NCI-H2081 (cell line): ENCODE measurements around the gene ARSB.

Experiments
- DNase-seq, 2 experiments: peaks; one replicate each; lab custom pipeline; 2025; lab: John Stamatoyannopoulos, UW

ARSB gene

GRCh38 chr5:78805474-78806124 is 179.5 kb downstream of the ARSB start:
- DNase-seq = no peak

DNA sequence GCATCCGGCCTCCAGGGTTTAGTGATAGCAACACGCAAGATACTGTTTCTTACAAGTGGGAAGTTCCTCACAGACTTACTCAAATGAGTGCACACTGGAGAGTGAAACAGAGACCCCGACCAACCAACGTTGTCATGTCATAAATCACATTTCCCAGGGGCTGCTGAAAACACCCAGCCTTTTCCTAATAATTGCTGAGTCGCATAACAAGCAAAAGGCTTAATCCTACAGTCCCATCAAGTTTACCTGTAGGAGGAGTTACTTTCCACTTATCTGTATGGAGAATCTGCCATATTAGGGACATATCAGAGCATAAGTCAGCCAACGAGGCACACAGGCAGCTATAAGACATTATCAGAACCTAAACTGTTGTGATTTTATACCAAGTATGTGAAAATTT is 180.1 kb downstream of the ARSB start:
- DNase-seq = no peak

DNA sequence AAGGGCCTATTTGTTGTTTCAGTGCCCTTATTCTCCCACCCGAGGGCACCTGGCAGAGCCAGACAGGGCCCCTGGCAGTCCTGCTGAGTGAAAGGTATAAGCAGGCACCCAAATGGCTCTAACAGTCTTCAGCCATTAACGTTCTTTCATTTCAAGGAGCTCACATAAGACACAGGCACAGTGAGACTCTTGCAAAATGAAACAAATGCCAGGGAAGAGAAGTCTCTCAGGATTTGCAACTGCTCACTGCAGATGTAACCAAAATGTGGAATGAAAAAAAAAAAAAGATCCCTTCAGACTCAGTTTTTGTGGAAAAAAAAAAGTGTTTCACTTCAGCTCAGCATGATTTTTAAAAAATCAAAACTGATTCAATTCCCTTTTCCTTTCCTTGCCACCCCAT is 181.2 kb downstream of the ARSB start:
- no peak for DNase-seq

DNA sequence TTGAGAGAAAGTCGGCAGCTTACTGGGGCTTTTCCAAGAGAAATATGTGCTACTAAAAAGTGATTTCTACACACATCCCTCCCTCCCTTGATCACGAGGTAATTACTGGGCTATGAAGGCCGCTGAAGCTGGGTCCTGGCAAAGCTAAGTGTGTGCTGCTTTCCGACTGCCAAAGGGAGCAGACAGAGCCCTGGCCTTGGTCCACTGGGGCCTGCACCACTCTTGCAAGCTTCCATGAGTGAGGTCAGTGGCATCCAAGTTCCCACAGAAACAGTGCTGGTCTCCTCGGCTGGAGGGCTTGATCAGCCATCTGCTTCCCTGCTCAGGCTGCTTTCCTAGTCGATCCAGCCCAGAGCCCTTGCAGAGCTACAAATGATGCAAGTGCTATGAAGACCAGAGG is 181.8 kb downstream of the ARSB start:
- no peak for DNase-seq

GRCh38 chr5:78801413-78801812 is 183.7 kb downstream of the ARSB start:
- no peak for DNase-seq

GRCh38 chr5:78799266-78800017 is 185.7 kb downstream of the ARSB start:
- DNase-seq = no peak

- DNase-seq = no peak
Observed at GRCh38 chr5:78798673-78799029, 186.5 kb downstream of the ARSB start.

DNA sequence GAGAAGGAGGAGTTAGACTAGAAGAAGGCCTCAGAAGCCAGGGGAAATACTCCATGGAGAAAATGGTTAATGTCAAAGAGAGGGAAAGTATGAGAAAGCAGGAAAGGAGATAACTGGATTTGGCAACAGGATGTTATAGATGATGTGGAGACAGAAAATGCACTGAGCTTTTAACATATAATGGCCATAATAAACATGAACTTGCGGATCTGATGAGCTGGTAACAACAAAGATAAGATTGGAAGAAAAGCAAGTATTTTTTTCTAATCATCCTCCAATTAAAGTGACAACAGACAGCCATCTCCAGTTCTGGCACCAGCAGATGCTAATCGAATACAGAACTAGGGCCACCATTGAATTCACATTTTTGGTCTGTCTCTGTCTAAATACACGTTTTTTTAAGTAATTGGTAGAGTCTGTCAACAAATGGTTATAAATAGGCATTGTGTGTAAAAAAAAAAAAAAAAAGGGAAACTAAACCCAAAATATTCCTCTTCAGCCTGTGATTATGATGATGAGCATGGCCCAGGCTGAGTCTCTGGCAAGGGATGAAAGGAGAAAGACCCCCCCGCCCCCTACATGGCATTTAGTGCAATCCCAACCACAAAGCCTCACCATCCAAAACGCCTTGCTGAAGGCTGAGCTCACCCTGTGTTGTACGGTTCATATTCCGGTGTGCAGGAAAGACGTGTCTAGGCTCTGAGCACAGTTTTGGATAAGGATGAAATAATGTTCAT is 187.0 kb downstream of the ARSB start:
- DNase-seq = no peak

DNA sequence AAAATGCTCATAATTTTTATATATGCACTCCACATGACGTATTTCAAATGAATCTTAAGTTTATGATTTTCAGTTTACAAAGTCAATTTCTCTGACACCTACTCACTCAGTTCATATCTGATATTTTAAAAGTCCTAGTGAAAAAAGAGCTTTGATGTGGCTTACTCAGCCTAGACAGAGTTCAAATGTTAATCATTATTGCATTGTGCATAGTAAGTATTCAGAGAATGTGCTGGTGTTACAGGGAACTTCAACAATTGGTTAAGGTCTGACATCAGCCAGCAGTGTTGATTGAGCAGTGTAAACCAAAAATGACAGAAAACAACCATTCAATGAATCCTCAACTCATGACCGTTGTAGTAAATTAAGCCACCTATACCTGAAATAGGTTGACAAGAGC is 189.4 kb downstream of the ARSB start:
- DNase-seq = no peak

DNA sequence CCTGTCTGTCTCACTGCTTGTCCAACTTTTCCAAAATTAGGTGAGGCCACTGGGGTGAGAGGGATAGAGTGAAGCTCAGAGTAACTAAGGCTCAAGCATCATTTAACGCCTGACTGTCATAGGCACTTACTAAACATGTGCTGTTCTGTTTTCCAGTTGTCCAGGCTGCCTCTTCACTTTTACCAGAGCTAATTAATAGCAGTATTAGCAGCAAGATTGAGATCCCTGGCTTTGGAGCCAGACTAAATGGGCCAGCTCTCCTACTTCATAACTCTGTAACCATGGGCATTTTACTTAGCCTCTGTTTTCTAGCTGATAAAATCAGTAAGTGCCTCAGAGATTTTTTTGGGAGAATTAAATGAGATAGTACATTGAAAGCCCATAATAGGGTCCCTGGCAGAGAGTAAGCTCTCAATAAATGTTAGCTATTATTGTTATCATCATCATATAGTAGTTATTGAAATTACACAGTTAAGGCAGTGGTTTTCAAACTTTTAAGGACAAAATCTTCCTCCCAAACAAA is 190.4 kb downstream of the ARSB start:
- no peak for DNase-seq

- DNase-seq = no peak
Observed at GRCh38 chr5:78793907-78794662, 191.0 kb downstream of the ARSB start.

DNA sequence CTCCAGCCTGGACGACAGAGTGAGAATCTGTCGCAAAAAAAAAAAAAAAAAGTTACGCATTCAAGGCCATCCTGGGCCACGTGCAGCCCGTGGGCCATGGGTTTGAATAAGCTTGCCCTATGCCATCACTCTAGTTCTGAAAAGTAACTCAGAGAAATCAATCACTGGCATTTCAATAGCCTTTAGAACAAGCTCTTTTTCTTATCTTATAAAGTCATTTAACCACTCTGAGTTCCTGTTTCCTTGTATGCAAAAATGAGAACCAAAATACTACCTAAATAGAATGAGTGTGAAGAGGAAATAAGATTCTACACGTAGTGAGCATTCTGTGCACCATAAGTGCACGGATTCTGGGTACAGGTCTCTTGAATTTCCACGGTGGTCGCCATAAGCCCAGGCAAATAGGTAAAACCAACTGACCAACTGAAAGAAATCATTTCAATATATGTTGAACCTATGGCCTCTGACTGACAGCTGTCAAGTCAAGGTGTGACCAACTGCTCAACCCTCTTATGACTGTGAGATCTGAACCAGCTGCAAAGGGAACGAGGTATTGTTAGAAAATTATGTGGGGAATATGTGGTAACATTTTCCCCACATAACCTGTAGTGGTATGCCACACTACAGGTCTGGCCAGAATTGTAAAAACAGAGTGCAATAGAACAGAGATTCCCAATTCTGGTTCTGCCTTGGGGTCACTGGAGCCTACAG is 192.6 kb downstream of the ARSB start:
- DNase-seq = no peak

GRCh38 chr5:78791501-78792100 is 193.5 kb downstream of the ARSB start:
- no peak for DNase-seq

DNA sequence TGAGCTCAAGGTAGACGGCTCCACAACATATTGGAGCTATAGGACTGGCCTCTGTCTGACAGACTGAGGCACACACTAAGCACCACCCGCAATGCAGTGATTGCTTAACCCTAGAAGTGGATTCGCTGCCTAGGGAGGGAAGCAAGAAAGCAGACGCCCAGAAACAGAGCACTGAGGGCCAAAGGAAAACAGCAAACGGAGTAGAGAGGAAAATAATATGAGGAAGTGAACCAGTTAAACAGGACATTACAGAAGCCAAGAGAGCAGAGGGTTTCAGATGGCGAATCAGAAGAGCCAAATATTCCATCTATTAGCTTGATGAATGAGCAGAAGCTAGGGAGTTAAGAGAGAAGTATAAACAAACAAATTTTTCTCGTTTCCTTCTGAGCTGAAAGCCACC is 197.3 kb downstream of the ARSB start:
- DNase-seq = no peak

- DNase-seq = no peak
Observed at GRCh38 chr5:78785454-78785853, 199.7 kb downstream of the ARSB start.

DNA sequence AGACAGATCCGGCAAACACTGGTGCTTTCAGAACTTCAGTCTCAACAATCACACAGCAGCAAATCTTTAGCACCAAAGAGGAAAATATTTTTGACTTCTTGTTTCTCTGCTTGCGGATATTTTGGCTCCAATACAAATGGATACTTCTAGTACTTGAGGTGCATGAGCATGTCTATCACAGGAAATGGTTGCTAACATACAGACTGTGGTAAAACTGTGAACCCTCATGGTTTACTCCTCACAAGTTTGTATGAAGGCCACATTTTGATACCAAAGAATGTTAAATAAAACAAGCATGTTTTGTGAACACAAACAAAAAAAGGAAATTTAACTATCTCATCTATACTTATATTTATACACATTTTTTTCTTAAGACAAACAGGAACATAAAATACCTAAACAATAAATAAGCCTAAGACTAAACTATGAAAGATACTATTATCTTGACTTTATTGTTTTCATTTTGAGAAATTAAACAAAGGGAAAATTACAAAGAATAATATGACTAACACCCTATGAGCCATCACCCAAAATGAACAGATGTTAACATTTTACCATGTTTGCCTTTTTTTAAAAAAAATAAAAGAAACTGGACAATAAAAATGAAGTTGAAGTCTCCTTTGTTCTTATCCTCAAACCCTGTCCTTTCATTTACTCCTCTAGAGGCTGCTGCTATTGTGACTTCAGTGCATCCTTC is 201.5 kb downstream of the ARSB start:
- DNase-seq = no peak

GRCh38 chr5:78782728-78783127 is 202.4 kb downstream of the ARSB start:
- no peak for DNase-seq

DNA sequence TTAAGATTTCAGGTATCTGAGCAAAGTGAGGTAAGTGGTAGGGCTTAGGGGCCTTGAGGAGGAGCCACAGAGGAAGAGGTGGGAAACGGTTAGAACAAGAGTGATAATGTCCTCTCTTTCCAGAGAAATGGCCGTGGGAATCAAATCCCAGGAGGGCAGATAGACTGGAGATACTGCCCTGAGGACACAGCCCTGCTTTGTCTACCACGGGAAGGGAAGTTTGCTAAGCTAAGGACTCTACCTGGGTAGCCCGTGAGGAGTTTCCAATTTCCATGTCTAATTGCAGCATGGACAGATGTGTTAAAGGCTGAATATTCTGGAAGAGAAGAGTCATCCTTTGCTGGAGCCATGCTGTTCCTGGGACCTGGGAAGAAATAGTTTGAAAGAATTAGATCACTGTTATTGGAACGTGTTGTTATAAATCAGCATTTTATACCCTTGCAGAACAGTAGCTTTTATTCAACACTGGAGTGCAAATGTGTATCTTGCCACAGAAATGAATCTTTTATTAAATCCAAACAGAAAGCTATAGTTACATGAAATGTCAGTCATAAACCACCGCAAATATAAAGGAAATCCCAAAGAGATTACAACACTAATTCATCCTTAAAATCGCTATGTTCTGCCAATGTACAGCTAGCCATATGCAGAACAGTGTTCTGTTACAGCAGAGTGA is 203.4 kb downstream of the ARSB start:
- DNase-seq = no peak

- no peak for DNase-seq
Observed at GRCh38 chr5:78779771-78780616, 205.1 kb downstream of the ARSB start.
